Measurements from ENCODE around the gene DOCK2. TPM values are rescaled to one million over a fixed set of nuclear protein-coding genes. Genes with fewer than 3 reads are reported as not detected.
A peak's percentile ranks its signal among the peaks of the same experiment; 100 is the strongest.

The DOCK2 gene
- total and polyA plus RNA-seq, 9 of the 15 experiments (the other 6 are each of a cell fraction or from before 2014, with no cell fraction given) = 4.5 to 42.6 (median 20.5) TPM

- CTCF ChIA-PET (ENCODE audit: low intra/inter-chr PET ratio) = no interaction called here
- H3K27me3 ChIP-seq (ENCODE audit: control insufficient read depth in 2 of 2, insufficient read depth in 2 of 2, low read length in 2 of 2) = no peaks in the 10 kb centered on the region
- FAIRE-seq (no peak), DNase-seq (ENCODE audit: extremely low read depth in 1 of 4, low spot score in 3 of 4) (no peak), ATAC-seq (no peak)
- no peaks in the 10 kb centered on the region for H3K9me3 ChIP-seq (replicated peaks; ENCODE audit: control insufficient read depth, insufficient read depth, low read depth, low read length)
- no peak overlapping the region for H2AFZ ChIP-seq (ENCODE audit: low read depth, low read length)
- H3K36me3 ChIP-seq (ENCODE audit: control insufficient read depth, insufficient read depth, low read length) = no peaks in the 10 kb centered on the region
- no peak overlapping the region for H3K9ac ChIP-seq (ENCODE audit: insufficient read depth in 1 of 2, low read depth in 2 of 2, low read length in 2 of 2)
- no peaks in the 10 kb centered on the region; the same call in 1 of the 3 replicates for H3K79me2 ChIP-seq (ENCODE audit: control insufficient read depth, insufficient read depth, low read length)
- intact Hi-C loops (cut with micrococcal nuclease) = no loop called here
- no peak overlapping the region for H3K4me3 ChIP-seq
- POLR2A ChIA-PET = no interaction called here
- no peak overlapping the region for H3K27ac ChIP-seq (ENCODE audit: extremely low read depth, low read depth, low read length)
- TF ChIP-seq PCBP2 (IDR thresholded peaks at IDR 0.05; ENCODE audit: low read depth, low read length, poor library complexity, severe bottlenecking) = no peak
- TF ChIP-seq VEZF1 (CRISPR knock-in tag; IDR thresholded peaks at IDR 0.05) = peak; percentile 58; the same call in 1 of the 2 replicates
- TF ChIP-seq MYC (IDR thresholded peaks at IDR 0.05; ENCODE audit: low read depth, low read length) = no peak
- no peak for TF ChIP-seq MYC (CRISPR knock-in tag; IDR thresholded peaks at IDR 0.05; ENCODE audit: borderline replicate concordance, low read depth)
- no peak for TF ChIP-seq SMAD3 (CRISPR knock-in tag; conservative IDR thresholded peaks at IDR 0.05)
- H3K4me1 ChIP-seq (replicated peaks in 1 of 2; ENCODE audit: control insufficient read depth in 2 of 2, insufficient read depth in 2 of 2, low read length in 2 of 2) = peaks cover 11 to 40% of the 10 kb centered on the region in 2 experiments
- no peak overlapping the region for H3K4me2 ChIP-seq (ENCODE audit: insufficient read depth, low read length)
- WGBS (ENCODE audit: insufficient coverage, low coverage, missing lambda C conversion rate) = 0% methylated on average over 1 of the region's 1 CpG
- in situ Hi-C loops (cut with MboI) = no loop called here
- peaks cover 7% of the 10 kb centered on the region; the same call in 1 of the 2 replicates for H4K20me1 ChIP-seq (replicated peaks; ENCODE audit: control insufficient read depth, insufficient read depth, low read length)
- no peaks in the 10 kb centered on the region for H3K9me1 ChIP-seq (ENCODE audit: control insufficient read depth, insufficient read depth, low read length)
- no TSS peak for BruUV-seq (replicated peaks)
Measured at GRCh38 chr5:169647566-169647965, 10.5 kb downstream of the DOCK2 start.

Measured in K562 (cell line).